GM23338 (cell line): ENCODE measurements around the gene PRR36. TPM values are rescaled to one million over a fixed set of nuclear protein-coding genes. Genes with fewer than 3 reads are reported as not detected.
A peak's percentile ranks its signal among the peaks of the same experiment; 100 is the strongest.

Experiments
- ATAC-seq: fragments of 200-7000 bp; cut with Tn5 transposase; 3 replicates; pipeline ENCODE4 v1.9.1; 2020
- DNase-seq: peaks from one replicate; pipeline ENCODE4 v3.0.0-alpha.2; 2015; ENCODE audit warnings: low spot score
- H2AFZ ChIP-seq: fragments of 200-600 bp; sonication (generic); 2 replicates; pipeline ENCODE4 v1.8.0; 2016; ENCODE audit warnings: antibody characterized with exemption, mild to moderate bottlenecking, moderate library complexity
- H3F3A ChIP-seq: fragments of 200-600 bp; sonication (generic); replicated peaks from 2 replicates; pipeline ENCODE4 v1.8.0; 2017; ENCODE audit warnings: antibody characterized with exemption, mixed run types, low read depth
- H3K27ac ChIP-seq: fragments of 200-600 bp; sonication (generic); 2 replicates; pipeline ENCODE4 v1.6.1; 2016; ENCODE audit warnings: low read depth
- H3K27me3 ChIP-seq: fragments of 200-600 bp; sonication (generic); 2 replicates; pipeline ENCODE4 v1.8.0; 2016; ENCODE audit warnings: mild to moderate bottlenecking, mixed run types, moderate library complexity; ENCODE audit not compliant: insufficient read depth
- H3K36me3 ChIP-seq: fragments of 200-600 bp; sonication (generic); 2 replicates; pipeline ENCODE4 v1.8.0; 2016; ENCODE audit warnings: mild to moderate bottlenecking; ENCODE audit not compliant: insufficient read depth
- H3K4me1 ChIP-seq: fragments of 200-600 bp; sonication (generic); 2 replicates; pipeline ENCODE4 v1.8.0; 2016; ENCODE audit warnings: mild to moderate bottlenecking, moderate library complexity; ENCODE audit not compliant: insufficient read depth
- H3K4me2 ChIP-seq: fragments of 200-600 bp; sonication (generic); 2 replicates; pipeline ENCODE4 v1.7.1; 2017; ENCODE audit warnings: mixed run types
- H3K4me3 ChIP-seq: fragments of 200-600 bp; sonication (generic); 2 replicates; pipeline ENCODE4 v1.6.1; 2016; ENCODE audit warnings: mixed run types
- H3K79me2 ChIP-seq: fragments of 200-600 bp; sonication (generic); replicated peaks from 2 replicates; pipeline ENCODE4 v1.8.0; 2017; ENCODE audit warnings: mild to moderate bottlenecking; ENCODE audit not compliant: insufficient read depth
- H3K9me2 ChIP-seq: fragments of 200-600 bp; sonication (generic); 2 replicates; pipeline ENCODE4 v1.8.0; 2017; ENCODE audit not compliant: insufficient read depth
- H4K20me1 ChIP-seq: fragments of 200-600 bp; sonication (generic); replicated peaks from 2 replicates; pipeline ENCODE4 v1.8.0; 2017; ENCODE audit warnings: mild to moderate bottlenecking; ENCODE audit not compliant: insufficient read depth
- H3K27ac Mint-ChIP-seq: 2 replicates; pipeline ENCODE4 v1.8.0; 2020; ENCODE audit warnings: inconsistent platforms, mild to moderate bottlenecking, moderate library complexity, mixed read lengths
- H3K27me3 Mint-ChIP-seq: 3 replicates; pipeline ENCODE4 v1.8.0; 2022; ENCODE audit warnings: low read depth, mild to moderate bottlenecking, moderate library complexity, mixed read lengths, inconsistent platforms; ENCODE audit not compliant: insufficient read depth, poor library complexity
- H3K36me3 Mint-ChIP-seq: 3 replicates; pipeline ENCODE4 v1.8.0; 2021; ENCODE audit warnings: low read depth, mild to moderate bottlenecking, inconsistent platforms, moderate library complexity, mixed read lengths
- H3K4me1 Mint-ChIP-seq: 3 replicates; pipeline ENCODE4 v1.8.0; 2020; ENCODE audit warnings: mild to moderate bottlenecking, inconsistent platforms, mixed read lengths
- H3K4me3 Mint-ChIP-seq: 3 replicates; pipeline ENCODE4 v1.8.0; 2021; ENCODE audit warnings: moderate library complexity, mild to moderate bottlenecking, inconsistent platforms, mixed read lengths
- H3K9me3 Mint-ChIP-seq: 3 replicates; pipeline ENCODE4 v1.8.0; 2020; ENCODE audit warnings: moderate library complexity, mild to moderate bottlenecking, inconsistent platforms, mixed read lengths
- CREB1 ChIP-seq: fragments of 250-450 bp; sonication (Bioruptor Pico); IDR thresholded peaks from 2 replicates; pipeline ENCODE4 v1.5.0; 2020; ENCODE audit warnings: low read depth, mild to moderate bottlenecking, moderate library complexity
- EZH2 ChIP-seq: fragments of 200-600 bp; sonication (generic); IDR thresholded peaks from one replicate; pipeline ENCODE4 v1.8.0; 2017; ENCODE audit warnings: antibody characterized with exemption, mild to moderate bottlenecking, low read depth; ENCODE audit not compliant: unreplicated experiment
- EZH2phosphoT487 ChIP-seq: fragments of 200-600 bp; sonication (generic); IDR thresholded peaks from one replicate; pipeline ENCODE4 v1.8.1; 2018; ENCODE audit warnings: antibody characterized with exemption; ENCODE audit not compliant: unreplicated experiment
- JUNB ChIP-seq: IDR thresholded peaks from one replicate; pipeline ENCODE4 v1.6.1; 2016; ENCODE audit warnings: antibody characterized with exemption; ENCODE audit not compliant: unreplicated experiment
- NANOG ChIP-seq: IDR thresholded peaks from 2 replicates; pipeline ENCODE4 v1.6.1; 2016; ENCODE audit warnings: antibody characterized with exemption, borderline replicate concordance
- POLR2AphosphoS5 ChIP-seq: IDR thresholded peaks from 2 replicates; pipeline ENCODE4 v1.6.1; 2016; ENCODE audit warnings: antibody characterized with exemption, low read depth
- STAT1 ChIP-seq: IDR thresholded peaks from one replicate; pipeline ENCODE4 v1.6.1; 2016; ENCODE audit warnings: antibody characterized with exemption; ENCODE audit not compliant: unreplicated experiment
- ZNF114 ChIP-seq: fragments of 250-450 bp; sonication (Bioruptor Pico); IDR thresholded peaks from 2 replicates; pipeline ENCODE4 v1.5.0; 2020; ENCODE audit warnings: mild to moderate bottlenecking, moderate library complexity
- ZNF331 ChIP-seq: fragments of 250-450 bp; sonication (Bioruptor Pico); IDR thresholded peaks from 2 replicates; pipeline ENCODE4 v1.5.0; 2020; ENCODE audit warnings: low read depth, mild to moderate bottlenecking, moderate library complexity
- polyA plus RNA-seq: library from polyadenylated mRNA; unstranded; fragments of >200 nt; fragmentation: Nextera tagmentation; extraction: Ambion mirVana; gene quantifications from 2 replicates; pipeline ENCODE4 v1.2.1, GENCODE V29; 2016
- total RNA-seq: library from RNA; depleted of rRNA; stranded (reverse); fragments of >200 nt; shearing (Covaris generic); gene quantifications from 2 replicates; pipeline ENCODE4 v1.2.3, GENCODE V29; 2014
- TF ChIP-seq, protein P1 (sequence below), 2 experiments: fragments of 200-600 bp in 1 of 2; sonication (generic) in 1 of 2; conservative IDR thresholded peaks; 2 replicates each; pipeline versions ENCODE4 v1.5.1 to v1.6.1; 2016 to 2017; ENCODE audit warnings: antibody characterized with exemption in 2 of 2, low read depth in 2 of 2, mild to moderate bottlenecking in 2 of 2, moderate library complexity in 1 of 2
- TF ChIP-seq, protein P2 (sequence below): IDR thresholded peaks from 2 replicates; pipeline ENCODE4 v1.6.1; 2016; ENCODE audit warnings: antibody characterized with exemption
- TF ChIP-seq, protein P3 (sequence below): IDR thresholded peaks from one replicate; pipeline ENCODE4 v1.6.1; 2018; ENCODE audit warnings: antibody characterized with exemption; ENCODE audit not compliant: unreplicated experiment
- TF ChIP-seq, protein P4 (sequence below): fragments of 250-450 bp; sonication (Bioruptor Pico); IDR thresholded peaks from 2 replicates; pipeline ENCODE4 v1.5.0; 2020; ENCODE audit warnings: mild to moderate bottlenecking, moderate library complexity

PRR36 gene
- total and polyA plus RNA-seq, 2 experiments from 2014 or later, result 17.6 to 17.9 TPM

DNA sequence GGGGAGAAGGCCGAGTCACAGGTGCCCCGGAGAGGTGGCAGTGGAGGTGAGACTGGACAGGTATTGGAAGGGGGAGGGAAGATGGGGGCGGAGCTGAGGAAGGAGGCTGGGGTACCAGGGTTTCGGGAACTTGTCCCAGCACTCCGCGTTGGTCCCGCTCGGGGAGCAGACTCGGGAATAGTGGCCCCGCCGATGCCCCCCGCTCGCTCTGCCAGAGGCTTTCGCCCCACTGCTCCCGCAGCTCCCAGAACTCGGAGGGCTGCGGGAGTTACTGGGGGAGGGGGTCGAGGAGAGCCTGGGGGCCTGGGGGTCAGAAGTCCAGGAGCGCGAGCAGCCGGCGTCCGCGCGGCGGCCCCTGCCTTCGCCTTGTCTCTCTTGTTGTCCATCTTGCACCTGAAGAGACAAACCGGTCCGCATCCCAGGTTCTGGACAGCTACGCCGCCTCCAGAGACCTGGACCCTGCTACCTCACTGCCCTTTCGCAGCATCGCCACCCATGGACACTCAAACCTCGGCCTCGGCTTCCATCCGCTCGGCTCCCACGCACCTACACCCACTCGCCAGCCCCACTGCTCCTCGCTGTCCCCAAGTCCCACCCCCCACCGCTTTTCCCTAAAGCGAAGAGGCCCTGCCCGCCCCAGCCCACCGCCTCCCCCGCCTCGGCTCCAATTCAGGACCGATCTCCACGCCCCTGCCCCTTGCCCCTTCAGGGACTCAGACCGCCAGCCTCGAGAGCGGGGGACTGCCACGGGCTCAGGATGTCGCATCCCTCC, 700 bp downstream of the PRR36 start:
- H3K4me1 ChIP-seq, result peaks cover 13% of the 10 kb centered on the region; the same call in 1 of the 2 replicates
- Mint-ChIP-seq H3K36me3 (peaks cover 5% of the 10 kb centered on the region; the same call in 2 of the 3 replicates), H3K27me3 (peaks cover 34% of the 10 kb centered on the region), H3K4me1 (peaks cover 18% of the 10 kb centered on the region), H3K9me3 (no peaks in the 10 kb centered on the region), H3K27ac (no peak overlapping the region; the same call in 1 of the 2 replicates), H3K4me3 (peak overlapping the region; percentile 91)
- peaks cover 13% of the 10 kb centered on the region; the same call in 1 of the 2 replicates for H3F3A ChIP-seq
- DNase-seq (peak; percentile 48), ATAC-seq (no peak)
- H3K79me2 ChIP-seq, result no peaks in the 10 kb centered on the region
- H3K9me2 ChIP-seq, result no peaks in the 10 kb centered on the region
- peaks cover 14% of the 10 kb centered on the region for H3K27me3 ChIP-seq
- H3K27ac ChIP-seq, result no peak overlapping the region
- peak overlapping the region; percentile 81 for H3K4me3 ChIP-seq
- no peaks in the 10 kb centered on the region for H3K36me3 ChIP-seq
- no peaks in the 10 kb centered on the region for H4K20me1 ChIP-seq
- peak overlapping the region; percentile 91 for H3K4me2 ChIP-seq
- no peak overlapping the region for H2AFZ ChIP-seq
- no peak for TF ChIP-seq NANOG
- TF ChIP-seq POLR2AphosphoS5, result no peak
- TF ChIP-seq, protein P1, sequence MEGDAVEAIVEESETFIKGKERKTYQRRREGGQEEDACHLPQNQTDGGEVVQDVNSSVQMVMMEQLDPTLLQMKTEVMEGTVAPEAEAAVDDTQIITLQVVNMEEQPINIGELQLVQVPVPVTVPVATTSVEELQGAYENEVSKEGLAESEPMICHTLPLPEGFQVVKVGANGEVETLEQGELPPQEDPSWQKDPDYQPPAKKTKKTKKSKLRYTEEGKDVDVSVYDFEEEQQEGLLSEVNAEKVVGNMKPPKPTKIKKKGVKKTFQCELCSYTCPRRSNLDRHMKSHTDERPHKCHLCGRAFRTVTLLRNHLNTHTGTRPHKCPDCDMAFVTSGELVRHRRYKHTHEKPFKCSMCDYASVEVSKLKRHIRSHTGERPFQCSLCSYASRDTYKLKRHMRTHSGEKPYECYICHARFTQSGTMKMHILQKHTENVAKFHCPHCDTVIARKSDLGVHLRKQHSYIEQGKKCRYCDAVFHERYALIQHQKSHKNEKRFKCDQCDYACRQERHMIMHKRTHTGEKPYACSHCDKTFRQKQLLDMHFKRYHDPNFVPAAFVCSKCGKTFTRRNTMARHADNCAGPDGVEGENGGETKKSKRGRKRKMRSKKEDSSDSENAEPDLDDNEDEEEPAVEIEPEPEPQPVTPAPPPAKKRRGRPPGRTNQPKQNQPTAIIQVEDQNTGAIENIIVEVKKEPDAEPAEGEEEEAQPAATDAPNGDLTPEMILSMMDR (conservative IDR thresholded peaks at IDR 0.05; ENCODE audit: low read depth in 2 of 2), result no peak
- TF ChIP-seq STAT1, result no peak
- TF ChIP-seq, protein P2, sequence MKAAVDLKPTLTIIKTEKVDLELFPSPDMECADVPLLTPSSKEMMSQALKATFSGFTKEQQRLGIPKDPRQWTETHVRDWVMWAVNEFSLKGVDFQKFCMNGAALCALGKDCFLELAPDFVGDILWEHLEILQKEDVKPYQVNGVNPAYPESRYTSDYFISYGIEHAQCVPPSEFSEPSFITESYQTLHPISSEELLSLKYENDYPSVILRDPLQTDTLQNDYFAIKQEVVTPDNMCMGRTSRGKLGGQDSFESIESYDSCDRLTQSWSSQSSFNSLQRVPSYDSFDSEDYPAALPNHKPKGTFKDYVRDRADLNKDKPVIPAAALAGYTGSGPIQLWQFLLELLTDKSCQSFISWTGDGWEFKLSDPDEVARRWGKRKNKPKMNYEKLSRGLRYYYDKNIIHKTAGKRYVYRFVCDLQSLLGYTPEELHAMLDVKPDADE, result no peak
- no peak for TF ChIP-seq EZH2phosphoT487
- TF ChIP-seq ZNF114, result no peak
- TF ChIP-seq ZNF331 (CRISPR knock-in tag), result no peak
- TF ChIP-seq EZH2, result no peak
- no peak for TF ChIP-seq CREB1
- TF ChIP-seq, protein P3, sequence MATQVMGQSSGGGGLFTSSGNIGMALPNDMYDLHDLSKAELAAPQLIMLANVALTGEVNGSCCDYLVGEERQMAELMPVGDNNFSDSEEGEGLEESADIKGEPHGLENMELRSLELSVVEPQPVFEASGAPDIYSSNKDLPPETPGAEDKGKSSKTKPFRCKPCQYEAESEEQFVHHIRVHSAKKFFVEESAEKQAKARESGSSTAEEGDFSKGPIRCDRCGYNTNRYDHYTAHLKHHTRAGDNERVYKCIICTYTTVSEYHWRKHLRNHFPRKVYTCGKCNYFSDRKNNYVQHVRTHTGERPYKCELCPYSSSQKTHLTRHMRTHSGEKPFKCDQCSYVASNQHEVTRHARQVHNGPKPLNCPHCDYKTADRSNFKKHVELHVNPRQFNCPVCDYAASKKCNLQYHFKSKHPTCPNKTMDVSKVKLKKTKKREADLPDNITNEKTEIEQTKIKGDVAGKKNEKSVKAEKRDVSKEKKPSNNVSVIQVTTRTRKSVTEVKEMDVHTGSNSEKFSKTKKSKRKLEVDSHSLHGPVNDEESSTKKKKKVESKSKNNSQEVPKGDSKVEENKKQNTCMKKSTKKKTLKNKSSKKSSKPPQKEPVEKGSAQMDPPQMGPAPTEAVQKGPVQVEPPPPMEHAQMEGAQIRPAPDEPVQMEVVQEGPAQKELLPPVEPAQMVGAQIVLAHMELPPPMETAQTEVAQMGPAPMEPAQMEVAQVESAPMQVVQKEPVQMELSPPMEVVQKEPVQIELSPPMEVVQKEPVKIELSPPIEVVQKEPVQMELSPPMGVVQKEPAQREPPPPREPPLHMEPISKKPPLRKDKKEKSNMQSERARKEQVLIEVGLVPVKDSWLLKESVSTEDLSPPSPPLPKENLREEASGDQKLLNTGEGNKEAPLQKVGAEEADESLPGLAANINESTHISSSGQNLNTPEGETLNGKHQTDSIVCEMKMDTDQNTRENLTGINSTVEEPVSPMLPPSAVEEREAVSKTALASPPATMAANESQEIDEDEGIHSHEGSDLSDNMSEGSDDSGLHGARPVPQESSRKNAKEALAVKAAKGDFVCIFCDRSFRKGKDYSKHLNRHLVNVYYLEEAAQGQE, result no peak
- TF ChIP-seq, protein P4, sequence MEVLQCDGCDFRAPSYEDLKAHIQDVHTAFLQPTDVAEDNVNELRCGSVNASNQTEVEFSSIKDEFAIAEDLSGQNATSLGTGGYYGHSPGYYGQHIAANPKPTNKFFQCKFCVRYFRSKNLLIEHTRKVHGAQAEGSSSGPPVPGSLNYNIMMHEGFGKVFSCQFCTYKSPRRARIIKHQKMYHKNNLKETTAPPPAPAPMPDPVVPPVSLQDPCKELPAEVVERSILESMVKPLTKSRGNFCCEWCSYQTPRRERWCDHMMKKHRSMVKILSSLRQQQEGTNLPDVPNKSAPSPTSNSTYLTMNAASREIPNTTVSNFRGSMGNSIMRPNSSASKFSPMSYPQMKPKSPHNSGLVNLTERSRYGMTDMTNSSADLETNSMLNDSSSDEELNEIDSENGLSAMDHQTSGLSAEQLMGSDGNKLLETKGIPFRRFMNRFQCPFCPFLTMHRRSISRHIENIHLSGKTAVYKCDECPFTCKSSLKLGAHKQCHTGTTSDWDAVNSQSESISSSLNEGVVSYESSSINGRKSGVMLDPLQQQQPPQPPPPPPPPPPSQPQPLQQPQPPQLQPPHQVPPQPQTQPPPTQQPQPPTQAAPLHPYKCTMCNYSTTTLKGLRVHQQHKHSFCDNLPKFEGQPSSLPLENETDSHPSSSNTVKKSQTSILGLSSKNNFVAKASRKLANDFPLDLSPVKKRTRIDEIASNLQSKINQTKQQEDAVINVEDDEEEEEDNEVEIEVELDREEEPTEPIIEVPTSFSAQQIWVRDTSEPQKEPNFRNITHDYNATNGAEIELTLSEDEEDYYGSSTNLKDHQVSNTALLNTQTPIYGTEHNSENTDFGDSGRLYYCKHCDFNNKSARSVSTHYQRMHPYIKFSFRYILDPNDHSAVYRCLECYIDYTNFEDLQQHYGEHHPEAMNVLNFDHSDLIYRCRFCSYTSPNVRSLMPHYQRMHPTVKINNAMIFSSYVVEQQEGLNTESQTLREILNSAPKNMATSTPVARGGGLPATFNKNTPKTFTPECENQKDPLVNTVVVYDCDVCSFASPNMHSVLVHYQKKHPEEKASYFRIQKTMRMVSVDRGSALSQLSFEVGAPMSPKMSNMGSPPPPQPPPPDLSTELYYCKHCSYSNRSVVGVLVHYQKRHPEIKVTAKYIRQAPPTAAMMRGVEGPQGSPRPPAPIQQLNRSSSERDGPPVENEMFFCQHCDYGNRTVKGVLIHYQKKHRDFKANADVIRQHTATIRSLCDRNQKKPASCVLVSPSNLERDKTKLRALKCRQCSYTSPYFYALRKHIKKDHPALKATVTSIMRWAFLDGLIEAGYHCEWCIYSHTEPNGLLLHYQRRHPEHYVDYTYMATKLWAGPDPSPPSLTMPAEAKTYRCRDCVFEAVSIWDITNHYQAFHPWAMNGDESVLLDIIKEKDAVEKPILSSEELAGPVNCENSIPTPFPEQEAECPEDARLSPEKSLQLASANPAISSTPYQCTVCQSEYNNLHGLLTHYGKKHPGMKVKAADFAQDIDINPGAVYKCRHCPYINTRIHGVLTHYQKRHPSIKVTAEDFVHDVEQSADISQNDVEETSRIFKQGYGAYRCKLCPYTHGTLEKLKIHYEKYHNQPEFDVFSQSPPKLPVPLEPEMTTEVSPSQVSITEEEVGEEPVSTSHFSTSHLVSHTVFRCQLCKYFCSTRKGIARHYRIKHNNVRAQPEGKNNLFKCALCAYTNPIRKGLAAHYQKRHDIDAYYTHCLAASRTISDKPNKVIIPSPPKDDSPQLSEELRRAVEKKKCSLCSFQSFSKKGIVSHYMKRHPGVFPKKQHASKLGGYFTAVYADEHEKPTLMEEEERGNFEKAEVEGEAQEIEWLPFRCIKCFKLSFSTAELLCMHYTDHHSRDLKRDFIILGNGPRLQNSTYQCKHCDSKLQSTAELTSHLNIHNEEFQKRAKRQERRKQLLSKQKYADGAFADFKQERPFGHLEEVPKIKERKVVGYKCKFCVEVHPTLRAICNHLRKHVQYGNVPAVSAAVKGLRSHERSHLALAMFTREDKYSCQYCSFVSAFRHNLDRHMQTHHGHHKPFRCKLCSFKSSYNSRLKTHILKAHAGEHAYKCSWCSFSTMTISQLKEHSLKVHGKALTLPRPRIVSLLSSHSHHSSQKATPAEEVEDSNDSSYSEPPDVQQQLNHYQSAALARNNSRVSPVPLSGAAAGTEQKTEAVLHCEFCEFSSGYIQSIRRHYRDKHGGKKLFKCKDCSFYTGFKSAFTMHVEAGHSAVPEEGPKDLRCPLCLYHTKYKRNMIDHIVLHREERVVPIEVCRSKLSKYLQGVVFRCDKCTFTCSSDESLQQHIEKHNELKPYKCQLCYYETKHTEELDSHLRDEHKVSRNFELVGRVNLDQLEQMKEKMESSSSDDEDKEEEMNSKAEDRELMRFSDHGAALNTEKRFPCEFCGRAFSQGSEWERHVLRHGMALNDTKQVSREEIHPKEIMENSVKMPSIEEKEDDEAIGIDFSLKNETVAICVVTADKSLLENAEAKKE (CRISPR knock-in tag), result no peak
- TF ChIP-seq JUNB, result no peak
